Omental fat pad (tissue), 4 donors: ENCODE data around the gene CNOT2. TPM values are rescaled to one million over a fixed set of nuclear protein-coding genes. Genes with fewer than 3 reads are reported as not detected.

Source experiments
- ATAC-seq: fragments of 150-250 bp; one replicate; pipeline ENCODE4 v1.9.1; 2016; ENCODE audit warnings: mild to moderate bottlenecking, moderate library complexity; ENCODE audit not compliant: low FRiP score
- DNase-seq: peaks from one replicate; pipeline ENCODE4 v3.0.0-alpha.2; 2019; ENCODE audit warnings: low spot score
- CTCF ChIP-seq, 3 donors: fragments of 450-650 bp; IDR thresholded peaks; one replicate each; pipeline ENCODE4 v1.5.1; 2016 to 2017; ENCODE audit warnings: antibody characterized with exemption in 3 of 3, mild to moderate bottlenecking in 3 of 3, moderate library complexity in 2 of 3
- total RNA-seq, 4 donors: library from RNA; depleted of rRNA; stranded (reverse); fragments of >200 nt; gene quantifications; one replicate each; pipeline ENCODE4 v1.1.0, GENCODE V29; 2016

CNOT2 gene
- total RNA-seq, 4 donors from 2014 or later, result 122 to 155 (median 144) TPM

GRCh38 chr12:70243510-70244371 lies 508 bp downstream of the CNOT2 start:
- no peak for TF ChIP-seq CTCF (IDR thresholded peaks at IDR 0.05)
- peak; percentile 27 for DNase-seq

GRCh38 chr12:70244409-70244808 lies 1.2 kb downstream of the CNOT2 start:
- DNase-seq, result no peak
- TF ChIP-seq CTCF (IDR thresholded peaks at IDR 0.05), result no peak
- no peak for ATAC-seq

More at GRCh38 chr12:70243510-70244371, 508 bp downstream of the CNOT2 start:
- peak; percentile 82 for ATAC-seq

GRCh38 chr12:70245458-70245857 lies 2.2 kb downstream of the CNOT2 start:
- no peak for DNase-seq
- ATAC-seq, result no peak
- no peak for TF ChIP-seq CTCF (IDR thresholded peaks at IDR 0.05)

- no peak for TF ChIP-seq CTCF (IDR thresholded peaks at IDR 0.05)
- ATAC-seq (no peak), DNase-seq (no peak)
Measured at GRCh38 chr12:70246580-70246979, 3.3 kb downstream of the CNOT2 start.

GRCh38 chr12:70247653-70248199 lies 4.5 kb downstream of the CNOT2 start:
- ATAC-seq (no peak), DNase-seq (no peak)
- TF ChIP-seq CTCF (IDR thresholded peaks at IDR 0.05), result no peak

GRCh38 chr12:70248876-70249275 lies 5.6 kb downstream of the CNOT2 start:
- ATAC-seq, result no peak
- TF ChIP-seq CTCF (IDR thresholded peaks at IDR 0.05), result no peak
- DNase-seq, result no peak

- TF ChIP-seq CTCF (IDR thresholded peaks at IDR 0.05), result no peak
- DNase-seq (no peak), ATAC-seq (no peak)
Measured at GRCh38 chr12:70249903-70250302, 6.7 kb downstream of the CNOT2 start.
